Dendritic cell treated with granulocyte-macrophage colony-stimulating factor and Interleukin-4, amounts not matched to agents 40 ng/mL and 50 ng/mL, for 4 days (primary cell): ENCODE measurements around the gene RASGRF2.

ENCODE experiments used
- H3K27ac Mint-ChIP-seq: one replicate; pipeline ENCODE4 v1.8.0; 2022; ENCODE audit warnings: mild to moderate bottlenecking, mixed read lengths
- H3K27me3 Mint-ChIP-seq: one replicate; pipeline ENCODE4 v1.8.0; 2022; ENCODE audit warnings: mild to moderate bottlenecking, mixed read lengths
- H3K36me3 Mint-ChIP-seq: one replicate; pipeline ENCODE4 v1.8.0; 2022; ENCODE audit warnings: low read depth, mixed read lengths
- H3K4me1 Mint-ChIP-seq: one replicate; pipeline ENCODE4 v1.8.0; 2022; ENCODE audit warnings: low read depth, mixed read lengths
- H3K4me3 Mint-ChIP-seq: one replicate; pipeline ENCODE4 v1.8.0; 2022; ENCODE audit warnings: mild to moderate bottlenecking, moderate library complexity, mixed read lengths
- H3K9me3 Mint-ChIP-seq: one replicate; pipeline ENCODE4 v1.8.0; 2022; ENCODE audit warnings: mixed read lengths
- intact Hi-C: fragments of 100-400 bp; cut with micrococcal nuclease; formaldehyde crosslinking; loops from one replicate; pipeline ENCODE4 v1.15.0; 2022

RASGRF2 gene

DNA sequence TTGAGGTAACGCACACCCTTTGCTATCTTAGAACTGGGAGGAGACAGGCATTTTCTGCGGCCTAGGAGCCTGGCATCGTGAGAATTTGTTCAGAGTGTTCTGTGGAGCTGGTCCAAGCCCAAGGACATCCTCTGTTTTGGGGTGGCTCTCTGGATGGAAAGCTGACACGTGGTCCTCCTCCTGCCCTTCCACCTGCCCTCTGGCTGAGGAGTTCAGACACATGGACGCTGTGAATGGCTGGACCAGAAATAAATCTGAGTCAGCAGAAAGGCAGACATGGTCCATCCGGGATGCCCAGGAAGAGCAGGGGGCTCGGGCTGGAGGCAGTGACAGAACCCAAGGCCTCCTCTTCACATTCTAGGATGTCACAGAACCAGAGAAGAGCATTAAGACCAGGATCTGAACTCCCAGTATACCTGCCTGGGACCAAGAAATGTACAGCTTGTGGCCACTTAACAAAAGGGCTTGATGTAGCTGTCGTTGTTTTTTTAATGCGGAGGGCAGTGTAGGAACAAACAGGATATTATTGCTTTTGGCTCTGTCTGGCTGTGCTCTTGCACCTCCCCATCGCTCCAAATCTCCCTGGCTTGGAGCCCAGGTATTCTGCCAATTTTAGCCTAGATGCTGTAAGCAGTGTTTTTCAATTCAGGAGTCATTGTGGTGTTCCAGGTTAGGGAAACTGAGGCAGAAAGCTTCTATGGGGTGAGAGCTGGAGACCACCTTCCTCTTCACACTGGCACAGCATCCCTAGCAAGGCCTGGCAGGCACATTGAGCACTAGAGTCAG lies 275.3 kb downstream of the RASGRF2 start:
- Mint-ChIP-seq H3K27me3 (peaks cover 13% of the 10 kb centered on the region), H3K9me3 (no peaks in the 10 kb centered on the region), H3K27ac (no peak overlapping the region), H3K4me3 (no peak overlapping the region), H3K4me1 (peaks cover 6% of the 10 kb centered on the region), H3K36me3 (no peaks in the 10 kb centered on the region)
- intact Hi-C loops, result no loop called here

DNA sequence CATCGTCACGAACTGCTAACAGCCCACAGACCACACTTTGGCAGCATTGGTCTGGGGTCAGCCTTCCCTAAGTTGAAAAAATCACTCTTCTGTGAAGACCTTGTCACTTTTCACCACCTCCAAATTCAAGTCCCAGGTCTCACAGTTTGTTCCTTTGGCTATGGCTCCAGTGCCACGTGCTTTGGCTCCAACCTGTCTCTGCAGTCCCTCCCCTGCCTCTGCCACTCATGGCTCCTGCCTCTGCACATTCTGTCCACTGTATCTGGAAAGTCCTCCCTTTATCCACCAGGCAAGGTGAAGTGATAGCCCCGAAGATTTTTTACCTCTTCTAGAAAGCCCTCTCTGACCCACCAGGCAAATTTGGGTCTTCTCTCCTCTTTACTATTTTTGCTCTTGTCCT lies 278.3 kb downstream of the RASGRF2 start:
- peaks cover under 1% of the 10 kb centered on the region for H3K4me1 Mint-ChIP-seq
- no peak overlapping the region for H3K27ac Mint-ChIP-seq
- H3K9me3 Mint-ChIP-seq, result no peaks in the 10 kb centered on the region
- H3K27me3 Mint-ChIP-seq, result peaks cover 5% of the 10 kb centered on the region
- intact Hi-C loops, result no loop called here
- no peak overlapping the region for H3K4me3 Mint-ChIP-seq
- H3K36me3 Mint-ChIP-seq, result no peaks in the 10 kb centered on the region

DNA sequence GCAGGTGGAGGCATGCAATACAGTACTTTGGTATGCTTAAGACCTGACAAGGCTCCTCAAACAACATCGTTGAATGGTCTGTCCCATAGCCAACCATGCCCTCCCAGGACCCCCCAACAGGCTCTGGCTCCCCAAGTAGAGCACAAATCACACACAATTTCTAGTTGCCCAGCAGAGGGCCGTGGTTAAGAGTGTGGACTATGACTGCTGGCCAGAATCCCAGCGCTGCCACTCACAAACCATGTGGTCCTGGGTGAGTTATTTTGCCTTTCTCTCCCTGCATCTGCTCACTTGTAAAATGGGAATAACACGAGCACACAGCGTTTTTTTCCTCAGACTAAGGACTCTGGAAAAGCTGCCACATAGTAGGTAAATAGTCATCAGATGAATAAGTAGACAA lies 279.4 kb downstream of the RASGRF2 start:
- Mint-ChIP-seq H3K9me3 (no peaks in the 10 kb centered on the region), H3K27ac (no peak overlapping the region), H3K27me3 (no peaks in the 10 kb centered on the region), H3K36me3 (no peaks in the 10 kb centered on the region), H3K4me1 (no peaks in the 10 kb centered on the region), H3K4me3 (no peak overlapping the region)
- intact Hi-C loops, result no loop called here

DNA sequence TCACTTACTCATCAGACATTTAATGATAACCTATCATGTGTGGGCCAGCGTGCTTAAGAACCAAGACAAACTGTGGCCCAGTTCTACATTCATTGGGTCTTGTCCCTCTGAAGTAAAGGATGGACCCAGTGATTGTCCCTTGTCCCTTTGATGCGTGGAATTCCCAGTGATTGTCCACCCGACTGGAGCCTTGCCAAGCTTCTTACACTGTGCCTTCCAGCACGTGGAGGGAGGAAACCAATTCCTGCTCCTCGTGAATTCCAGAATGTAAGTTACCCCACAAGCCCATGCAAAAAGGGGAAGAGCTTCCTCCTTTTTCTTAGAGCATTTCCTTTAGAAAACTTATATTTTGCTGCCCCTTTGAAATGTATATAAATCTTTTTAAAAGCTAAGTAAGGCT lies 280.8 kb downstream of the RASGRF2 start:
- Mint-ChIP-seq H3K4me1 (no peaks in the 10 kb centered on the region), H3K9me3 (no peaks in the 10 kb centered on the region), H3K27me3 (no peaks in the 10 kb centered on the region), H3K4me3 (no peak overlapping the region), H3K36me3 (no peaks in the 10 kb centered on the region), H3K27ac (no peak overlapping the region)
- intact Hi-C loops, result no loop called here

- intact Hi-C loops, result no loop called here
- no peak overlapping the region for H3K4me3 Mint-ChIP-seq
- H3K27me3 Mint-ChIP-seq, result no peaks in the 10 kb centered on the region
- H3K9me3 Mint-ChIP-seq, result no peaks in the 10 kb centered on the region
- H3K4me1 Mint-ChIP-seq, result no peaks in the 10 kb centered on the region
- no peak overlapping the region for H3K27ac Mint-ChIP-seq
- no peaks in the 10 kb centered on the region for H3K36me3 Mint-ChIP-seq
These were observed 281.9 kb downstream of the RASGRF2 start for GRCh38 chr5:81241961-81242648.

DNA sequence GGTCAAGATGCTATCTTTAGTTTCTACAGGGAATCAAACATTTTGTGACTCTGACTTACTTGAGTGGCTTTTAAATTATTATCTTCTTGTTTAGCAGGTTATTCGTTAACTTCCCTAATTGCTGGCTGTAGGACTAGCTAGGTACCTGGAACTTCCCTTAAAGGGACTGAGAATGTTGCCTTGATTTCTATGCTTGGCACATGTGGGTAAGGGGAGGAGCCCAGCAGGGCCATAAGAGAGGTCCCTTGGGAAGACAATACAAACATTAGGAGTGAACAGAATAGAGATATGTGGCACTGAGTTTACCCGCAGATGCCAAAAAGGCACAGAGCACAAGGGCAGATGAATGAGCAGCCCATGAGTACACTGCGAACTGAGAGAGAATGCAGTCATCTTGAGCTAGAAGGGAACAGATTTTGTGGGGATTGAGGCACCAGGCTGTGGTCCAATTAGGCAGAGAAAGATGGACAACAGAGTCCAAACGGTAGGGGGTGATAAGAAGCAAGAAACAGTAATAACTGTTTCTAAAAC lies 282.8 kb downstream of the RASGRF2 start:
- H3K4me3 Mint-ChIP-seq, result no peak overlapping the region
- no peaks in the 10 kb centered on the region for H3K9me3 Mint-ChIP-seq
- H3K36me3 Mint-ChIP-seq, result no peaks in the 10 kb centered on the region
- intact Hi-C loops, result no loop called here
- no peak overlapping the region for H3K27ac Mint-ChIP-seq
- H3K27me3 Mint-ChIP-seq, result no peaks in the 10 kb centered on the region
- no peaks in the 10 kb centered on the region for H3K4me1 Mint-ChIP-seq

DNA sequence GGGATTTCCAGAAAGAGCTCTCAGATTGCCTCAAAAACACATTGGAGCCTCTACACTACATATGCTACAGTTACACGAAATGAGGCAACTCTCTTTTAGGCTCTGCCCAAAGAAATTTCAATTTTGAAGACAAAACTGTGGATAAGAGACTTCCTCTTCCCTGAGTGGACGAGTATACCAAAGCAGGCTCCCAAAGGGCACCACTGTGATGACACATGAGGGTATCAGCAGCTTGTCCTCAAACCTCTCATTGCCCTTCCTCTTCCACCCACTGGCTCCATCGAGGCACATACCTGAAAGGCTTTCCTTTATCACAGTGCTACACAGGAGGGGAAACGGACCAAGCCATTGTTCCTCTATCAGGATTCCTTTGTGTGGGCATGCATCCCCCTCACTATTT lies 284.3 kb downstream of the RASGRF2 start:
- Mint-ChIP-seq H3K27me3 (no peaks in the 10 kb centered on the region), H3K4me1 (no peaks in the 10 kb centered on the region), H3K36me3 (no peaks in the 10 kb centered on the region), H3K27ac (no peak overlapping the region), H3K9me3 (no peaks in the 10 kb centered on the region), H3K4me3 (no peak overlapping the region)
- intact Hi-C loops, result no loop called here

DNA sequence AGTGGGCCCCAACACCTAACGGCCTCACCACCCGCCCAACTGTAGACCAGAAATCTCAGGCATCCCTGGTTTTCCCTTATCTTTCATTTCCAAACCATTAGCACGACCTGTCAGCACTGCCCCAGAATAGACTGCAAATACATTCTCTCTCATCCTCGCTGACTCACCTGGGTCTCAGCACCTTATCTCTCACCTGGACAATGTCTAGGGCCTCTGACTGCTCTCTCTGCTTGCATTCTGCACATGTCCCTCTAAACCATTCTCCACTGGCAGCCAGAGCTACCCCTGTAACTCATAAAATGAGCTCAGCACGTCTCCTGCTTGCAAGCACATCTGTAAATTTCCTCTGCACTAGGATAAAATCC lies 285.7 kb downstream of the RASGRF2 start:
- H3K4me3 Mint-ChIP-seq, result no peak overlapping the region
- H3K27ac Mint-ChIP-seq, result no peak overlapping the region
- H3K27me3 Mint-ChIP-seq, result no peaks in the 10 kb centered on the region
- no peaks in the 10 kb centered on the region for H3K9me3 Mint-ChIP-seq
- no peaks in the 10 kb centered on the region for H3K4me1 Mint-ChIP-seq
- intact Hi-C loops, result no loop called here
- H3K36me3 Mint-ChIP-seq, result peaks cover 5% of the 10 kb centered on the region

GRCh38 chr5:81246697-81247096 lies 286.5 kb downstream of the RASGRF2 start:
- Mint-ChIP-seq H3K4me1 (no peaks in the 10 kb centered on the region), H3K27me3 (no peaks in the 10 kb centered on the region), H3K36me3 (peaks cover 5% of the 10 kb centered on the region), H3K9me3 (no peaks in the 10 kb centered on the region), H3K27ac (no peak overlapping the region), H3K4me3 (no peak overlapping the region)
- intact Hi-C loops, result no loop called here

GRCh38 chr5:81247441-81247972 lies 287.3 kb downstream of the RASGRF2 start:
- Mint-ChIP-seq H3K9me3 (no peaks in the 10 kb centered on the region), H3K27me3 (no peaks in the 10 kb centered on the region), H3K4me1 (no peaks in the 10 kb centered on the region), H3K4me3 (no peak overlapping the region), H3K27ac (no peak overlapping the region), H3K36me3 (peaks cover 5% of the 10 kb centered on the region)
- intact Hi-C loops, result no loop called here

DNA sequence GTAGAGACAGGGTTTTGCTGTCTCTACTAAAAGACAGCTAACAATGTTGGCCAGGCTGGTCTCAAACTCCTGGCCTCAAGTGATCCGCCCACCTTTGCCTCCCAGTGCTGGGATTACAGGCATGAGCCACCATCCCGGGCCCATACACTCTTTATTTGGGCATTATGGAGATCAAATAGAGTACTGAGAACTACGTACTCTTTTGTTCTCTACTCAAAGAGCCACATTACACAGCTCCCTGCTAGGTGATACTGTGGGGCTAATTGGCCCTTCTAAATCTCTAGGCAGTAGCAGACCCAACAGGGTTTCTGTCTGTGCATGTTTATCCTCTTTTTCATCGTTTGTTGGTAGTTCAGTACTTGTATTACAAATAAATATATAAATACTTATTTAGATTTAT lies 289.1 kb downstream of the RASGRF2 start:
- H3K4me1 Mint-ChIP-seq, result no peaks in the 10 kb centered on the region
- intact Hi-C loops, result no loop called here
- H3K4me3 Mint-ChIP-seq, result no peak overlapping the region
- H3K36me3 Mint-ChIP-seq, result peaks cover 5% of the 10 kb centered on the region
- H3K27me3 Mint-ChIP-seq, result no peaks in the 10 kb centered on the region
- no peaks in the 10 kb centered on the region for H3K9me3 Mint-ChIP-seq
- no peak overlapping the region for H3K27ac Mint-ChIP-seq

GRCh38 chr5:81250004-81250403 lies 289.8 kb downstream of the RASGRF2 start:
- Mint-ChIP-seq H3K27me3 (no peaks in the 10 kb centered on the region), H3K4me1 (no peaks in the 10 kb centered on the region), H3K9me3 (no peaks in the 10 kb centered on the region), H3K36me3 (peaks cover 5% of the 10 kb centered on the region), H3K4me3 (no peak overlapping the region), H3K27ac (no peak overlapping the region)
- intact Hi-C loops, result no loop called here

DNA sequence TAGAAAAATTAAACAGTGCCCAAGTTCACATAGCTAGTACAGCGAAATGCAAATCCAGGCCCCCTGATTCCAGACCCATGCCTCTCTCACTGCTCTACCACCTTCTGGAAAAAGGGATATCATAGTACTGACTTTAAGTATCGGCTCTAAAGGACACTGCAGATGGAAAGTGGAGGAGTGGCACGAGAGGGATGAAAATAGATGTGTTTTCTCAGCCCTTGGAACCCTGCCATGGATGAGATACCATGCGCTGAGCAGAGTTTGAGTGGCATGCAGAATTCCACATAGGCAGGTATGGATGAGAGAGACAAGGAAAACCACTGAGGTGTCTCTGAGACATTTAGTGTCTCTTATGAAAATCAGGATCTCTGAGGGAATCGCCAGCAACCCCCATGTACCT lies 291.8 kb downstream of the RASGRF2 start:
- no peaks in the 10 kb centered on the region for H3K4me1 Mint-ChIP-seq
- no peaks in the 10 kb centered on the region for H3K27me3 Mint-ChIP-seq
- H3K27ac Mint-ChIP-seq, result no peak overlapping the region
- H3K9me3 Mint-ChIP-seq, result no peaks in the 10 kb centered on the region
- peaks cover 5% of the 10 kb centered on the region for H3K36me3 Mint-ChIP-seq
- H3K4me3 Mint-ChIP-seq, result no peak overlapping the region
- intact Hi-C loops, result no loop called here

DNA sequence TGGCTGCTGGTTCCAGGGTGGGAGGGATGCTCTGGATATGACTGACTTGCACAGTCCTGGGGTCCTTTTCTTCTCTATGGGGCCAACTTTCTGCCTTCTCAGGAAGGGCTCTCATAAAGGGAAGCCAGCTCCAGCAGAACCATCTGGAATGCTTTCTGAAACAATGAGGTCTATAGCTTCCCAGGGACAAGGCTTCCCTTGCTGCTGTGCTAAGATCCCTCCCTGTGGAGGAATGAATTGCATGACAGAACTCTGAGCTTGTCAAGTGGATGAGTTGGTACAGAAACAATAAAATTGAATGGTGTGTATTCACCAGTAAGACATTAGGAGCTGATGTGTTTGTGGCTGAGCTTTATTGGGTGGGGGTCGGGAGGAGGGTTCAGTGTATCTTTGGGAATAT lies 292.7 kb downstream of the RASGRF2 start:
- Mint-ChIP-seq H3K4me3 (no peak overlapping the region), H3K9me3 (no peaks in the 10 kb centered on the region), H3K27me3 (no peaks in the 10 kb centered on the region), H3K27ac (no peak overlapping the region), H3K4me1 (peaks cover 6% of the 10 kb centered on the region), H3K36me3 (peaks cover 5% of the 10 kb centered on the region)
- intact Hi-C loops, result no loop called here
